Fibroblast of lung (primary cell): ENCODE measurements around the gene DNAJA1. TPM values are rescaled to one million over a fixed set of nuclear protein-coding genes. Genes with fewer than 3 reads are reported as not detected.

ENCODE experiments used
- DNase-seq, 2 donors: peaks; one replicate each; pipeline versions ENCODE4 v3.0.0 to v3.0.0-alpha.2; 2010; ENCODE audit warnings: low read depth in 2 of 2
- H2AFZ ChIP-seq: 2 replicates; pipeline ENCODE4 v1.5.1; 2012; ENCODE audit warnings: low read length, control low read depth, inconsistent platforms
- H3K27ac ChIP-seq: 2 replicates; pipeline ENCODE4 v1.5.1; 2011; ENCODE audit warnings: low read length, control low read depth; ENCODE audit not compliant: insufficient read depth
- H3K27me3 ChIP-seq: 2 replicates; pipeline ENCODE4 v1.5.1; 2011; ENCODE audit warnings: mild to moderate bottlenecking, low read length; ENCODE audit not compliant: control insufficient read depth, insufficient read depth
- H3K36me3 ChIP-seq: 2 replicates; pipeline ENCODE4 v1.5.1; 2011; ENCODE audit warnings: low read length; ENCODE audit not compliant: control insufficient read depth, insufficient read depth
- H3K4me1 ChIP-seq: 2 replicates; pipeline ENCODE4 v1.5.1; 2011; ENCODE audit warnings: low read length; ENCODE audit not compliant: control insufficient read depth, insufficient read depth; ENCODE audit errors: extremely low read depth
- H3K4me2 ChIP-seq: 2 replicates; pipeline ENCODE4 v1.5.1; 2011; ENCODE audit warnings: low read length, control low read depth; ENCODE audit not compliant: insufficient read depth; ENCODE audit errors: extremely low read depth
- H3K4me3 ChIP-seq, 4 experiments: fragments of 200-600 bp in 1 of 4; sonication (generic) in 1 of 4; replicated peaks in 1 of 4; 2 replicates each; pipeline ENCODE4 v1.5.1; 2011 to 2016; ENCODE audit warnings: low read length in 4 of 4, low read depth in 3 of 4, mild to moderate bottlenecking in 3 of 4, control low read depth in 2 of 4, inconsistent platforms in 1 of 4, mixed read lengths in 1 of 4; ENCODE audit not compliant: insufficient read depth in 1 of 4; ENCODE audit errors: control extremely low read depth in 1 of 4
- H3K79me2 ChIP-seq: 2 replicates; pipeline ENCODE4 v1.5.1; 2012; ENCODE audit warnings: mild to moderate bottlenecking, low read length, inconsistent platforms; ENCODE audit not compliant: control insufficient read depth, insufficient read depth
- H3K9ac ChIP-seq: 2 replicates; pipeline ENCODE4 v1.5.1; 2011; ENCODE audit warnings: mild to moderate bottlenecking, low read length, control low read depth; ENCODE audit not compliant: insufficient read depth
- H3K9me3 ChIP-seq: 2 replicates; pipeline ENCODE4 v1.5.1; 2012; ENCODE audit warnings: low read depth, low read length; ENCODE audit not compliant: control insufficient read depth, insufficient read depth
- H4K20me1 ChIP-seq: 2 replicates; pipeline ENCODE4 v1.5.1; 2011; ENCODE audit warnings: low read length; ENCODE audit not compliant: control insufficient read depth, insufficient read depth; ENCODE audit errors: extremely low read depth
- CTCF ChIP-seq, 2 donors: IDR thresholded peaks in 1 of 2; conservative IDR thresholded peaks in 1 of 2; 1 replicate in 1 of 2; 2 replicates in 1 of 2; pipeline ENCODE4 v1.5.1; 2011 to 2012; ENCODE audit warnings: low read length in 2 of 2, control low read depth in 1 of 2, inconsistent platforms in 1 of 2, low read depth in 1 of 2, mild to moderate bottlenecking in 1 of 2
- EZH2 ChIP-seq: IDR thresholded peaks from 2 replicates; pipeline ENCODE4 v1.5.1; 2012; ENCODE audit warnings: low read length, control low read depth, mild to moderate bottlenecking; ENCODE audit errors: missing control alignments
- polyA plus RNA-seq, 2 donors: library from polyadenylated mRNA; depleted of rRNA in 1 of 2; stranded (reverse) in 1 of 2; unstranded in 1 of 2; fragments of >200 nt; gene quantifications; 2 replicates each; pipeline ENCODE4 v1.2.1, GENCODE V29; 2011 to 2012; ENCODE audit warnings: missing spikeins in 1 of 2
- total RNA-seq: library from RNA; depleted of rRNA; stranded (reverse); fragments of >200 nt; gene quantifications from 2 replicates; pipeline ENCODE4 v1.2.1, GENCODE V29; 2014

The DNAJA1 gene
- total and polyA plus RNA-seq, 2 donors (not counting 1 experiment from before 2014, with no cell fraction given), result 116 to 163 TPM

- Histone ChIP-seq H3K27ac (no peak overlapping the region), H3K4me1 (no peaks in the 10 kb centered on the region), H3K9me3 (no peaks in the 10 kb centered on the region), H3K9ac (no peak overlapping the region), H3K4me2 (no peak overlapping the region), H4K20me1 (no peaks in the 10 kb centered on the region), H3K36me3 (no peaks in the 10 kb centered on the region), H3K4me3 (no peak overlapping the region), H3K27me3 (no peaks in the 10 kb centered on the region), H2AFZ (no peak overlapping the region), H3K79me2 (no peaks in the 10 kb centered on the region)
- no peak for TF ChIP-seq CTCF (conservative IDR thresholded peaks at IDR 0.05 in 1 of 2, IDR thresholded peaks at IDR 0.05 in 1 of 2; ENCODE audit: low read depth in 1 of 2, low read length in 2 of 2)
- DNase-seq, result no peak
Measured at GRCh38 chr9:33012328-33013069, 12.6 kb upstream of the DNAJA1 start.

- H3K4me3 ChIP-seq, result no peak overlapping the region
- no peaks in the 10 kb centered on the region for H4K20me1 ChIP-seq
- no peak overlapping the region for H3K9ac ChIP-seq
- TF ChIP-seq EZH2, result no peak
- no peak for TF ChIP-seq CTCF (conservative IDR thresholded peaks at IDR 0.05 in 1 of 2, IDR thresholded peaks at IDR 0.05 in 1 of 2; ENCODE audit: low read depth in 1 of 2, low read length in 2 of 2)
- no peaks in the 10 kb centered on the region for H3K9me3 ChIP-seq
- DNase-seq, result no peak
- no peaks in the 10 kb centered on the region for H3K36me3 ChIP-seq
- no peak overlapping the region for H3K4me2 ChIP-seq
- H3K27me3 ChIP-seq, result no peaks in the 10 kb centered on the region
- no peaks in the 10 kb centered on the region for H3K79me2 ChIP-seq
- no peaks in the 10 kb centered on the region for H3K4me1 ChIP-seq
- no peak overlapping the region for H2AFZ ChIP-seq
- H3K27ac ChIP-seq, result no peak overlapping the region
Measured at GRCh38 chr9:33013962-33014664, 11.0 kb upstream of the DNAJA1 start.

- TF ChIP-seq CTCF (conservative IDR thresholded peaks at IDR 0.05 in 1 of 2, IDR thresholded peaks at IDR 0.05 in 1 of 2; ENCODE audit: low read depth in 1 of 2, low read length in 2 of 2), result no peak
- TF ChIP-seq EZH2, result no peak
- Histone ChIP-seq H3K9ac (no peak overlapping the region), H2AFZ (no peak overlapping the region), H3K79me2 (no peaks in the 10 kb centered on the region), H3K4me2 (no peak overlapping the region), H3K4me1 (no peaks in the 10 kb centered on the region), H3K27ac (no peak overlapping the region), H3K9me3 (no peaks in the 10 kb centered on the region), H3K27me3 (no peaks in the 10 kb centered on the region), H4K20me1 (no peaks in the 10 kb centered on the region), H3K4me3 (no peak overlapping the region), H3K36me3 (no peaks in the 10 kb centered on the region)
- no peak for DNase-seq
Measured at GRCh38 chr9:33014665-33015014, 10.4 kb upstream of the DNAJA1 start.
